ENCODE data around the gene MGAT5. TPM values are rescaled to one million over a fixed set of nuclear protein-coding genes. Genes with fewer than 3 reads are reported as not detected.
A peak's percentile ranks its signal among the peaks of the same experiment; 100 is the strongest.

MGAT5 gene
- total and polyA plus RNA-seq, 4 donors, result 3.6 to 53.7 (median 31.3) TPM

GRCh38 chr2:134296301-134296700, 42.4 kb downstream of the MGAT5 start:
- Histone ChIP-seq H3K27me3 (ENCODE audit: control insufficient read depth in 3 of 3, insufficient read depth in 3 of 3, low read length in 2 of 3) (no peaks in the 10 kb centered on the region), H3K9me3 (ENCODE audit: control insufficient read depth in 4 of 4, insufficient read depth in 3 of 4, low read length in 3 of 4) (no peaks in the 10 kb centered on the region), H3K4me1 (ENCODE audit: control insufficient read depth in 5 of 5, insufficient read depth in 5 of 5, low read length in 5 of 5) (peaks cover 0 to 25% (median 2%) of the 10 kb centered on the region in 5 donors), H3K4me3 (no peak overlapping the region), H3K9ac (ENCODE audit: insufficient read depth in 1 of 2, low read length in 2 of 2) (no peak overlapping the region), H3K27ac (ENCODE audit: low read depth in 1 of 2, low read length in 1 of 2) (no peak overlapping the region), H3K36me3 (ENCODE audit: control insufficient read depth in 4 of 4, insufficient read depth in 4 of 4, low read length in 4 of 4) (peaks cover 0 to 1% (median 0%) of the 10 kb centered on the region in 4 donors)
- DNase-seq (no peak), ATAC-seq (ENCODE audit: insufficient read depth, low FRiP score) (no peak)
- no peak for TF ChIP-seq CTCF (IDR thresholded peaks at IDR 0.05; ENCODE audit: control extremely low read depth, extremely low read depth)
- 44 to 76% methylated on average over 2 of the region's 2 CpGs for WGBS, 2 donors

- Histone ChIP-seq H3K36me3 (ENCODE audit: control insufficient read depth in 4 of 4, insufficient read depth in 4 of 4, low read length in 4 of 4) (peaks cover 0 to 1% (median 0%) of the 10 kb centered on the region in 4 donors), H3K27me3 (ENCODE audit: control insufficient read depth in 3 of 3, insufficient read depth in 3 of 3, low read length in 2 of 3) (no peaks in the 10 kb centered on the region), H3K9me3 (ENCODE audit: control insufficient read depth in 4 of 4, insufficient read depth in 3 of 4, low read length in 3 of 4) (no peaks in the 10 kb centered on the region), H3K4me1 (ENCODE audit: control insufficient read depth in 5 of 5, insufficient read depth in 5 of 5, low read length in 5 of 5) (peaks cover 0 to 31% (median 8%) of the 10 kb centered on the region in 5 donors), H3K27ac (ENCODE audit: low read depth in 1 of 2, low read length in 1 of 2) (no peak overlapping the region), H3K4me3 (no peak overlapping the region), H3K9ac (ENCODE audit: insufficient read depth in 1 of 2, low read length in 2 of 2) (no peak overlapping the region)
- 96 to 100% methylated on average over 1 of the region's 1 CpG for WGBS, 2 donors
- ATAC-seq (ENCODE audit: insufficient read depth, low FRiP score), result no peak
- no peak for TF ChIP-seq CTCF (IDR thresholded peaks at IDR 0.05; ENCODE audit: control extremely low read depth, extremely low read depth)
- DNase-seq, result no peak
Observed at GRCh38 chr2:134299334-134299733, 45.5 kb downstream of the MGAT5 start.

DNA sequence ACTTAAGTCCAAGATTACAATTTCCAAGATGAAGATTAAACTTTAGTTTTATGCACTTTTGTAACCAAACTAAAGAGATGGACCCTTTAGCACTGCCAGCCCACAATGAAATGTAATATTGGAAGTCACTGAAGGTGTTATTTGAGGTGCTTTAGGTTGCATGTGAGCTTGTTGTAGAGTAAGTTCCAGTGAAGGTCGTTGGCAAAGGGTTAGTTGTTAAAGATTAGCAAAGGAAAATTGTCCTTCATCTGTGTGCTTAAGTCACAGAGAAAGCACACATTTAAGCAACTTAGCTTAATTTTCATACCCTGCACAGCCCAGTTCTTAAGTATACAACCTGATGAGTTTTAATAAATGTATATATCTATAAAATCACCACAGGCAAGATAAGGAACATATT, 46.7 kb downstream of the MGAT5 start:
- peak overlapping the region in 1 of 2 donors; percentile 68 for H3K27ac ChIP-seq (ENCODE audit: low read depth in 1 of 2, low read length in 1 of 2)
- DNase-seq, result no peak
- 57 to 82% methylated on average over 1 of the region's 1 CpG for WGBS, 2 donors
- H3K9ac ChIP-seq (ENCODE audit: insufficient read depth in 1 of 2, low read length in 2 of 2), result no peak overlapping the region
- H3K4me3 ChIP-seq, result no peak overlapping the region
- H3K36me3 ChIP-seq (ENCODE audit: control insufficient read depth in 4 of 4, insufficient read depth in 4 of 4, low read length in 4 of 4), result peaks cover 0 to 1% (median 0%) of the 10 kb centered on the region in 4 donors
- no peak for TF ChIP-seq CTCF (IDR thresholded peaks at IDR 0.05; ENCODE audit: control extremely low read depth, extremely low read depth)
- no peaks in the 10 kb centered on the region for H3K9me3 ChIP-seq (ENCODE audit: control insufficient read depth in 4 of 4, insufficient read depth in 3 of 4, low read length in 3 of 4)
- H3K4me1 ChIP-seq (ENCODE audit: control insufficient read depth in 5 of 5, insufficient read depth in 5 of 5, low read length in 5 of 5), result peaks cover 0 to 29% (median 8%) of the 10 kb centered on the region in 5 donors
- H3K27me3 ChIP-seq (ENCODE audit: control insufficient read depth in 3 of 3, insufficient read depth in 3 of 3, low read length in 2 of 3), result no peaks in the 10 kb centered on the region
- ATAC-seq (ENCODE audit: insufficient read depth, low FRiP score), result no peak
